NCI-H82 (cell line): ENCODE data around the gene NUDT22.

ENCODE experiments used
- DNase-seq: peaks from one replicate; lab custom pipeline; 2025; lab: John Stamatoyannopoulos, UW

Gene NUDT22

DNA sequence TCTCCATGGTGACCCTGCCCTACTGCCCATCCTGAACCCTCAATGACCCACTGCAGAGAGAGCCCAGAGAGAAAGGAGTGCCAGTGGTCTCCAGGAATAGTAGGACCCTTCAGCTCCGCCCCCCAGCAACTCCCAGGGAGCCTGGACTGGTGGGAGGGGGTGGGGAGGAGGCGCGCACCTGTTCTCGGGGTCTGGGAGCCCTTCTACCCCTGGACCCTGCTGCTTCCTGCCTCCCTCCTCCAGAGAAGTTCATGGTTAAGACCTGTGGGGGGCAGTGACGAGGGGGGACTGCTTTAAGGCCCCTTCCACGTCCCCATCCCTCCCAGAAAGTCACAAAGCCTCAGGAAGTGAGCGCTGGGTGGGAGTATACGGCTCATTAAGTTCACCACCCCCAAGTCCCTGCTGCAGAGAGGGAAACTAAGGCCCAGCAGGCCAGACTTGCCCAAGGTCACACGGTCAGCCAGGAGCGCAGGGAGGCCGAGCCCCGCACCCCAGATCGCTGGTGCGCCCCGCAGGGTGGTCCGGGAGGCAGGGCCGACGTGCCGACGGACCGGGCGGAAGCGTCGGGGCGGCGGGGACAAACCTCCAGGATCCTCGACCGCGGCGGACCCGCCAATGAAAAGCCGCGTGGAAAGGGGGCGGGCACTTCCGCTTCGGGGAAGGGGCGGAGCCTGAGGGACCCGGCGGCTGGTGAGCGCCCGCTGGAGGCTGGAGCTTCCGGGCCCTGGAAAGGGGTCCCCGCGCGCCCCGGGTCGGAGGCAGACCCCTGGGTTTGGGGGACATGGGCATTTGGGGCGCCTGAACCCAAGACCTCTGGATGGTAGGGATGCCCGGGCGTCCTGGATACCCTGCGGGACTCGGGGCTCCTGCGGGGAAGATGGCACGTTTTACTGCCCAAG is at the start of gene NUDT22, which contains the start of gene TRPT1:
Gene NUDT22, plus strand, starts transcription at position 667 of the 899 bp plus-strand sequence. CDS start 379 bp downstream, outside the sequence.
Gene TRPT1, minus strand, starts transcription at position 579 of the 899 bp plus-strand sequence. Its CDS starts 326 bp downstream, at position 253.
- peak; percentile 91 for DNase-seq

GRCh38 chr11:64176751-64177150 is 49.3 kb upstream of the NUDT22 start:
- no peak for DNase-seq

DNA sequence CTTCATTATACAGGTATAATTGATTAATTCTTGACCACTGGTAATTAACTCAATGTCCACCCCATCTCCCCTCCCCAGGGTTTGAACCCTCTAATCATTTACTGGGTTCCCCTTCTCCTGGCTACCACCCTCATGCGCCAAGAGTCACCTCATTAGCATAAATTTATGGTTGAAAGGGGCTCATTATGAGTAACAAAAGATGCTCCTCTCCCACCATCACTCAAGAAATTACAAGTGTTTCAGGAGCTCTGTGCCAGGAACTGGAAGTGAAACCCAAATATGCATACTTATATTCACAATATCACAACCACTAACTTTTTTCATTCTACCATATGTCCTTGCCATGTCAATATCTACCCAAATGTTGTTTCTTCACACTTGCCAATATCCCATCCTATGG is 47.9 kb upstream of the NUDT22 start:
- DNase-seq, result no peak

GRCh38 chr11:64178951-64179639 is 47.0 kb upstream of the NUDT22 start:
- no peak for DNase-seq

GRCh38 chr11:64180891-64181290 is 45.2 kb upstream of the NUDT22 start:
- peak; percentile 91 for DNase-seq

- DNase-seq, result peak; percentile 87
Measured at GRCh38 chr11:64181506-64182411, 44.3 kb upstream of the NUDT22 start.

DNA sequence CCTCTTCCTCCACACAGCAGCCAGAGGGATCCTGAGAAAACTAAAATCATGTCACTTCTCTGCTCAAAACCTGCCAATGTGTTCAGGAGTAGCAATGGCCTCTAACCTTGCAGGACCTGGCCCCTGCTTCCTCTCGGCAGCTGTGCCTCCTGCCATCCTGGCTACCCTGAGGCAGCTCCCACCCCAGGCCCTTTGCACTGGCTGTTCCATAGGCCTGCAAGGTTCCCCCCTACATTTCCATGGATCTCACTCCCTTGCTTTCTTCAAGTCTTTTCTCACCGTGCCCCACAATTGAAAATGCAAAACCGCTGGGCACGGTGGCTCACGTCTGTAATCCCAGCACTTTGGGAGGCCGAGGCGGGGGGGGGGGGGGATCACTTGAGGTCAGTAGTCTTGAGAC is 42.2 kb upstream of the NUDT22 start:
- DNase-seq, result no peak

- peak; percentile 77 for DNase-seq
Measured at GRCh38 chr11:64185175-64185692, 40.8 kb upstream of the NUDT22 start.

- peak; percentile 100 for DNase-seq
Measured at GRCh38 chr11:64185693-64186491, 40.2 kb upstream of the NUDT22 start, which contains the start of gene STIP1. Gene STIP1, plus strand, starts transcription at chr11:64186171. Its CDS starts 91 bp downstream, at chr11:64186262.

GRCh38 chr11:64186492-64187165 is 39.4 kb upstream of the NUDT22 start:
- DNase-seq, result no peak

GRCh38 chr11:64192434-64192833 is 33.6 kb upstream of the NUDT22 start:
- DNase-seq, result no peak

DNA sequence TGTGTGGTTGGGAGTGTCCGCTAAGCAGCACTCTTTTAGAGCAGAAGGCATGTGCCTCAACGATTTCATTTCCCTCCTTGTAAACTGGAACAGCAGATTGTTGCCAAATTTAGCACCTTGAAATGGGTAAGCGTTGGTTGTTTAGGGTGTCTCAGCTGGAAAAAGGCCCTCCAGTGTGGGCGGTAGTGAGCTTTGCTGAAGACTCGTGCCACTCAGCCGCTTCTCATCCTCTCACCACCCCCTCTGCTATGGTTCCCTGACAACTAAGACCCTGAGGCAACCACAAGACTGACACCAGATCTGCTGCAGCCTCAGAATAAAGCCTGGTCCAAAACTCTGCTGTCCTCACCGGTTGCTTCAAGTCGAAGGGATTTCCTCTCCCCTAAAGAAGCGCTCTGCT is 29.4 kb upstream of the NUDT22 start:
- DNase-seq, result no peak

- DNase-seq, result no peak
Measured at GRCh38 chr11:64198511-64198910, 27.6 kb upstream of the NUDT22 start.

DNA sequence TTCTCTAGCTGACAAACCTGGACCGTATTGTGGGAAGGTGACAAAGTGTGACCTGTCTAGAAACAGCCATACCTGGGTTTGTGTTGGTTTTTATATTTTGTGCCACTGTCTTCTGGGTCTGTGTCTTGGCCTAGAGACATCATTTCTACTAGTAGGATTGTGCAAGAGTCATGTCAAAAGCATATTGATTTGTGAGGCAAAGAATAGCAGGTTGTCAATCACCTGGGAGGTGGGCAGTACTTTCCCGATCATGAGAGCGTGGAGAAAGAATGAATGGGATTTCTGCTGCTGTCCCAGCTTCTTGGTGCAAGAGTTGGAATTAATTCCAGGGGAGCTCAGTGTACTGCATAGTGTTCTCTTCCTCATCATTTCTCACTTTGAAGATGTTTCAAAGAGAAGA is 24.5 kb upstream of the NUDT22 start:
- no peak for DNase-seq

GRCh38 chr11:64202992-64203391 is 23.1 kb upstream of the NUDT22 start:
- no peak for DNase-seq

DNA sequence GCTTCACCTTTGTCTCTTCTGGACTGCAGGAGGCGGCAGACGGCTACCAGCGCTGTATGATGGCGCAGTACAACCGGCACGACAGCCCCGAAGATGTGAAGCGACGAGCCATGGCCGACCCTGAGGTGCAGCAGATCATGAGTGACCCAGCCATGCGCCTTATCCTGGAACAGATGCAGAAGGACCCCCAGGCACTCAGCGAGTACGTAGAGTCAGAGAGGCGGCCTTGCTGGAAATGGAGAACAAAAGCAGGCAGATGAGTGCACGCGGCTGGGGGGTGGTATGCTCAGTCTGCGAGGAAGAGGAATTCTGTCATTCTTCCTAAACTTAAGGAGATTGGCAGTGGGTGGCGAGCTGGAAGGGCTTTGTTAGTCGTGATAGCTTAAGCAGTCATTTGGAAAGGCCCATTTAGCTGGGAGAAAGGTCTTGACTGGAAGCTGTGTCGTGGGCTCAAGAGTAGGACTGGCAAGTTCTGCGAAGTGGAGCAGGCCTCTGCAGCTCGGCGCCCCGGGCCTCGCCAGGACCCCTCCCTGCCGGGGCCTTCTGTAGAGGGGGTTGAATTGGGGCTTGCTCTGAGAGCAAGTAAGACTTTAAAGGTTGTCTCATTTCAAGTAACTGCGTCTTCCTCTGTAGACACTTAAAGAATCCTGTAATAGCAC is 22.5 kb upstream of the NUDT22 start:
- DNase-seq, result no peak

DNA sequence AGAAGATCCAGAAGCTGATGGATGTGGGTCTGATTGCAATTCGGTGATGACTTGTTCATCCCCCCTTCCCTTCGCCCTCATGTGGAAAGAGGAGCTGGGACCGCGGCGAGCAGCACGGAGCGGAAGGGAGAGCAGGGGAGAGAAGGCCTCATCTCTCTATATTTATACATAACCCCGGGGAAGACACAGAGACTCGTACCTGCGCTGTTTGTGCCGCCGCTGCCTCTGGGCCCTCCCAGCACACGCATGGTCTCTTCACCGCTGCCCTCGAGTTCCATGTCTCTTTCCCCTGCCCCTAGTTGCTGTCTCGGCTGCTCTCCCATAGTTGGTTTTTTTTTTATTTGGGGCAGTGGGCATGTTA is 22.0 kb upstream of the NUDT22 start:
- DNase-seq, result no peak

DNA sequence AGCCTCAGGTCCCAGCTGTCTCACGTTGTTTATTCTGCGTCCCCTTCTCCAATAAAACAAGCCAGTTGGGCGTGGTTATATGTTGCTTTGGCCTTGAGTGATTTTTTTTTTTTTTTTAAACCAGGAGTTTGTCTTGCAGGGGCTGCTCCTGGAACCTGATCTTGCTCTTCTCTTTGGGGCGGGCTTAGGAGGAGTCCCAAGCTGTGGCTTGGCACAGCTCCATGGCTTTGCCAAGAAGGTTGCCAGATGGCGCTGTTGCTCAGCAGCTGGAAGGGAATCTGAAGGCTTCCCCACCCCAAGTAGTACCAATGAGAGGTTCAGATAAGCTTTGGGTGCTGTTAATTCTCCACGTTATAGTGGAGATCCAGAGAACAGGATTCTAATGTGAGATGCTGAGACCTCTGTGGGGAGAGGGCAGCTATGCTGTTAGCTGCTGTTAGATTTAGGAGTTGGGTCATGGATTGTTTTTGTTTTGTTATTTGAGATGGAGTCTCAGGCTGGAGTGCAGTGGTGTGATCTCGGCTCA is 21.5 kb upstream of the NUDT22 start:
- peak; percentile 91 for DNase-seq

DNA sequence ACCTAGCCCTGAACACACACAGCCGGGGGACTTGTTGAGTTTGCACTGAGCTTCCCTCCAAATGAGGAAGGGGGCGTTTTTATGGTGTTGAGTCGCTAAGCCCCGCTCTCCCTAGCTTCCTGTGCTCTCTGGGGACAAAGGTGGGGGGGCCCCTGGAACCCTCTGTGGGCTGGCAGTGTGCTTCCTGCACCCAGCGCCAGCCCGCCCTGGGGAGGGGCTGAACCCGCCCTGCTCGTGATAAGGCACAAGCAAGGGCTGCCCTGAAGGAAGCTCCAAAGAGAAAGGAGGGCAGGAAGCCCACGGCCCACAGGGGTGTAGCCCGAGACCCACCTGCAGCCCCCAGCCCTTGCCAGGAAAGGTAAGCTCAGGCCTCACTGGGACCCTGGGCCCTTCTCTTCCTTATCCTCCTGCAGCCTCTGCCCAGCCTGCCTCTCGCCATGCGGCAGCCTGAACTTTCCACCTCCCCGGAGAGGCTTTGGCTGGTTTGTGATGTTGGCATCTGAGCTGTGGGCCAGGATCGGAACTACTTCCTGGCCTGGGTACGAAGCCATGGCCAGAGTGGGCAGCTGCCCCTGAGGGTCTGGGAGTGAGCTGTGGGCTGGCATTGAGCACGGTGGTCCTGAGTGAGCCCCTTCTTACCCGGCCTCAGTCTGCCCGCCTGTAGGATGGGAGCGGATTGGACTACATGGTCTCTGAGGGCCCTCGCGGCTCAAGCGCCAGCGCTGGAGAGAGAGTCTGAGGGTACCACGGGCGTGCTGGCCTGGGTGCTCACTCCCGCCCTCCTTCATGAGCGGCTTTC is 19.4 kb upstream of the NUDT22 start, which contains the start of gene FERMT3:
Gene FERMT3, plus strand, starts transcription at position 265 of the 799 bp plus-strand sequence. CDS start 644 bp downstream, outside the sequence.
- no peak for DNase-seq
